HL-60 (cell line): ENCODE measurements around the gene USP32.
"Not testable (repeated sequence)": the region's sequence is repeated elsewhere in the genome, so short reads cannot be mapped to it uniquely, and the experiment has no call there.

ENCODE experiments used
- CTCF ChIP-seq: IDR thresholded peaks from one replicate; pipeline ENCODE4 v1.5.1; 2011; ENCODE audit warnings: low read length, control low read depth, inconsistent platforms; ENCODE audit not compliant: insufficient read depth
- POLR2AphosphoS5 ChIP-seq: IDR thresholded peaks from 2 replicates; pipeline ENCODE4 v1.6.1; 2012; ENCODE audit warnings: low read depth

- not testable (repeated sequence) for TF ChIP-seq CTCF, POLR2AphosphoS5
These were observed 186.2 kb downstream of the USP32 start for GRCh38 chr17:60205782-60206181.
